TTC549 (cell line): Measurements from ENCODE around the gene XXYLT1.
"Not testable (repeated sequence)": the region's sequence is repeated elsewhere in the genome, so short reads cannot be mapped to it uniquely, and the experiment has no call there.

ENCODE experiments used
- FAIRE-seq: peaks from 2 replicates; lab custom pipeline; 2012; peaks lifted over from hg19 to GRCh38; lab: Jason Lieb, UNC

The XXYLT1 gene

DNA sequence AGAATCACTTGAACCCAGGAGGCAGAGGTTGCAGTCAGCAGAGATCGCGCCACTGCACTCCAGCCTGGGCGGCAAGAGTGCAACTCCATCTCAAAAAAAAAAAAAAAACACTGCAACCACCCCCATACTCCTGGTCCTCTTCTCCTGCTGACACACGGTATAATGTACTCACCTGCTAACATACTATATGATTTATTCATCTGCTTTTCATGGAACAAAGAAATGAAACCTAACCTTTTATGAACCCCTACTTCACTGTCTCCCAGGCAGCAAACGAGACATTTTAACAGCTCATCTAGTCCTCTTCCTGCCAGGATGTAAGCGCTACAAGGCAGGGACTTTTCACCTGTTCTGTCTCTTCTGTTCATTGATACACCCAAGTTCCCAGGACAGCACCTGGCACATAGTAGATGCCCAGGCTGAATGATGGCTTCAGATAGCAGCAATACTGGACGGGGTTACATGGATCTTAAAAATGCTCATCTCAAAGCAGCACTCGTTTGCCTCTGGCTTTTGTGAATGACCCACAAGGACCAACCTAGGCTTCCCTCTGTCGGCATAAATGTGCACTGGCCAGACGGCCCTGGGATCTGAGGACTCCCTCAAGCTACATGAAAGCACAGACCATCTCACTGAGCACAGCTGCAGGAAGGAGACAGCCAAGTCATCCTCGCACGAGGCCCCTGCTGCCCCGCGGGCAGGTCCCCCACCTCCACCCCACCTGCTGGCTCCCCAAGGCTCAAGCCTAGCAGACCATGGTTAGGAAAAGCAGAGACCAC is 20.3 kb downstream of the XXYLT1 start:
- FAIRE-seq, result no peak

DNA sequence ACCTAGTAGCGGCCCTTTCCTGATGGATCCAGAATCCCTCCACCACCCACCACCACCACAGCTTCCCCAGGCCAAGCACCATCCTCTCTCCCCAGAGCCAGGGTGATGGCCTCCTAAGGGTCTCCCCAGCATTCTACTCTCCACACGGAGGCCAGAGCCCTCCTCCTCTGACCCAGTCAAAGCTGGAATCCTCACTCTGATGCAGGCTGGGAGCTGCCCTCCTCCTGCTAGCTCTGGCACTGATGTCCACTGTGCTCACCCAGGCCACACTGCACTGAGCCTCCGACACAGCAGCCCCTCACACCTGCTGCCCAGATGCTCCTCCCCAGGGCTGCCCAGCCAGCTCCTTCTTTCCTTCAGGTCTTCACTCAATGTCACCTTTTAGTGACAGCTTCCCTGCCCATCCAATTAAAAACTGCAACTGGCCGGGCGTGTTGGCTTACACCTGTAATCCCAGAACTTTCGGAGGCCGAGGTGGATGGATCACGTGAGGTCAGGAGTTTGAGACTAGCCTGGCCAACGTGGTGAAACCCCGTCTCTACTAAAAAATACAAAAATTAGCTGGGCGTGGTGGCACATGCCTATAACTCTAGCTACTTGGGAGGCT is 21.0 kb downstream of the XXYLT1 start:
- no peak for FAIRE-seq

- FAIRE-seq, result no peak
Measured at GRCh38 chr3:195249057-195249770, 21.7 kb downstream of the XXYLT1 start.

GRCh38 chr3:195248281-195248680 is 22.7 kb downstream of the XXYLT1 start:
- no peak for FAIRE-seq

DNA sequence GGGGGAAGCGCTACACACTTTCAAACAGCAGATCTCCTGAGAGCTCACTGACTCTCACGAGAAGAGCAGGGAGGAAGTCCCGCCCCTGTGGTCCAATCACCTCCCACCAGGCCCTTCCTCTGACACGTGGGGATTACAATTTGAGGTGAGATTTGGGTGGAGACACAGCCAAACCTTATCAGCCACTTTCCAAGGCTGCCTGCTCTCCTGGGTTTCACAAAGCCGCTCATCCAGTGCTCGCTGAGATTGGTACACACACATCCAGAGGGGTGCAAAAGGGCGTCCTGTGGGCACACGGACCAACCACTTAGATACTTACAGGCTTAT is 23.1 kb downstream of the XXYLT1 start:
- FAIRE-seq, result no peak

- no peak for FAIRE-seq
Measured at GRCh38 chr3:195247086-195247862, 23.7 kb downstream of the XXYLT1 start.

DNA sequence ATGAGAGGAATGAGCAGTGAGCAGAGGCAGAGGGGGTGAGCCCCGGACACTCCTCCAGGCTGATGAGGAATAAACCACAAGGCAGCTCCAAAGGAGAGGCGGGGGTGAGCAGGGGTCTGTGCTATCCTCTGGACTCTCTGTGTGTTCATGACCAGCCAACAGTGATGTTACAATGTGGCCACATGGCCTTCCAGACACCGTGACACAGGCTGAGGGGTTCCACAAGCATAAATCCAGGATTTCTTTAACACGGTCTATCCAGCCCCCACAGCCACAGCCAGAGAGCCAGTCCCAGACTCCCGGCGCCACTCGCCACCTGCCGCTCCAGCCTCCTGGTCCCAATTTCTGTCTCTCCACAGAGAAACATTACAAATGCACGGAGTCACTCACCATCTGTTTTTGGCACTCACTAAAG is 24.4 kb downstream of the XXYLT1 start:
- no peak for FAIRE-seq

DNA sequence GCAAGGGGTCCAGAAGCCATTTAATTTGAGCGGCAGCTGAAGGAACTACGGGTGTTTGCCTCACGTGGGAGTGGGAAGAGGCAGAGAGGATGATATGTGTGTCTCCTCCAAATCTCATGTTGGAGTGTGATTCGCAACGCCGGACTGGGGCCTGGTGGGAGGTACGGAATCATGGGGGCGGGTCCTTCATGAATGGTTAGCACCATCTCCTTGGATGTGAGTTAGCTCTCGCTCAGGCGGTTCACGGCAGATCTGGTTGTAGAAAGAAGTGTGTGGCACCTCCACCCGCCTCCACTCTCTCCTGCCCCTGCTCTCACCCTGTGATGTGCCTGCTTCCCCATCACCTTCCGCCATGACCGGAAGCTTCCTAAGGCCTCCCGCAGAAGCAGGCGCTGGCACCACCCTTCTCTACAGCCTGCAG is 25.4 kb downstream of the XXYLT1 start:
- no peak for FAIRE-seq

DNA sequence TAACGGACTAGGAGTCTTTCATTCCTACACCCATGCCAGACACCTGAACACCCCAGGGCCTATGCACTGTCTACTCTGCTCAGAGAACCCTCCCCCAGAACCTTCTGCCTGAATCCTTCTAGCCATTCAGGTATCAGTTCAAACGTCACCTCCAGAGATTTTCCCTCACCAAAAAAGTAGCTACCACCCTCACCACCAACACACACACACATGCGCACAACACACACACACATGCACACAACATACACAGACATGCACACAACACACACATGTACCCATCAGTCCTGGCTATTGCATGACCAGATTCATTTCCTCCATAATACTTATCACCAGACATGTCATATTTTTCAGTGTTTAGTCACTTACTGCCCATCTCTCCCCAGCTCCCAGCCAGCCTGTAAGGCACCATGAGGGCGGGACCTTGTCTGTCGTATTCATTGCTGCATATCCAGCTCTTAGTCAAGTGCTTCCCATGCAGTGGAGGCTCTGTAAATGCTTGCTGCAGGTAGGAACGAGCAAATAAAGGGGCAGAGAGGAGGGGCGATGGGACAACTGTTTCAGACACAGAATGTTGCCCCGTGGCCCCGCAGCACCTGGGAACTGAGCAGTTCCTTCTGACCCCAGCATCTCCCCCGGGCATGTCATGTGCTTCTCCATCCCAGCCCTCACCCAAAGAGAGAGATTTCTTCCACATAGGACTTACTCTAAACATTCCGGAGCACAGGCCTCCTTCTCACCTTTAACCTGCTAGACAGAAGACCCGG is 29.2 kb downstream of the XXYLT1 start:
- FAIRE-seq, result no peak

DNA sequence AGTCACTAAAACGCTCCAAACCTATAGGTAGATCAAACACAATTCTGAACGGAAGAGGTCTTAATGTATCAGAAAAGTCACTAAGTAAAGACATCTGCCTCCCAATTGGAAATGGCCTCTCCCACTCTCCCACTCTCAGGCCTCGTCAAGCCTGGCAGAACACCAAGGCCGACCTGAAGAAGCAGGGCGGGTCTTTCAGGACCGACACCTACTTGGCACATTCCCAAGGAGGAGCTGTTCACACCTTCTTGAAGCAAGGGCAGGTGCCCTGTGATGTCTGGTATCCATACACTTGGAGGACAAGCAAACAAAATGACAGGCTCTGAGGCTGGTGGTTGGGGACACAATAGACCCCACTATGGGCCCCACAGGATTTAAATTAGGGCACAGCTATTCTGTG is 30.0 kb downstream of the XXYLT1 start:
- FAIRE-seq, result no peak

DNA sequence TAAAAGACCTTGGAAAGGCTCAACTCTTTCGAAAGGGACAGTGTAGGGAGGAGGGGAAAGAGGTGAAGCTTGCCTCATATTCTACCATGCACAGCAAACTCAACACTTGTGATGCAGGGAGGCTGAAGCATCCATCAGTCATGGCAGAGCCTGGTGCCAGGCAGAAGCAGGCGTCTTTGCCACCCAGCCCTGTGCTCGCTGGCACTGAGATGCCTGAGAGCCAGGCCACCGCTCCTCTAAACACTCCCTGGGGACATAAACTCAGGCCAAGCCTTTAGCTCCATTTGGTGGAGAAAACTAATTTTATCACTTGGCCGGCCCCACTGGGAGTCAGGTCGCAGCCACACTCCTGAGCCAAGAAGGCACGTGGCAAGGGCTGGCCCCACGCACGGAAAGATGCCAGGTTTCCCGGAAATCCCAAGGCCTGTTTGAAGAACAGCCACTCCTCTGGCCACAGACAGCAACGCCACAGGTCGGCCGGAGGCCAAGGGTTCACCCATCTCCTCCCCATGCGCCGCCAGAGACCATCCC is 30.7 kb downstream of the XXYLT1 start:
- FAIRE-seq, result no peak

DNA sequence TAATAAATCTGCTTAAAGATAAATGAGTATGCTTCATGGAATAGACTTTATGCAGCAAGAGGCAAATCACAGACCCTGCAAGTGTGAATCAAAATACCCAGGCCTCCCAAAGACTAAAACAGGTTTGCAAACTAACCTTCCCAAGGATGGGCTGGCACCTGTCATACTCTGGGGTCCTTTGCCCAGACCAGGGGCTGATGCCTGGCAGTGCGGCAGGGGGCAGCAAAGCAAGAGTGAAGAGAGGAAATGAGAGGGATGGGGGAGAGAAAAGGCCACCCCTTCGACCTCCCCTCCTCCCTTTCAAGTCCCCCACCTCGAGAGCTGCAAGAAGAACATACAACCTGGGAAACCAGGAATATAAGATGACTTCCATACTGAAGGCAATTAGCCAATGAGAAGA is 31.8 kb downstream of the XXYLT1 start:
- no peak for FAIRE-seq

- FAIRE-seq, result no peak
Measured at GRCh38 chr3:195238586-195239118, 32.3 kb downstream of the XXYLT1 start.

GRCh38 chr3:195238081-195238571 is 32.8 kb downstream of the XXYLT1 start:
- no peak for FAIRE-seq

- FAIRE-seq, result no peak
Measured at GRCh38 chr3:195236801-195237570, 34.0 kb downstream of the XXYLT1 start.

DNA sequence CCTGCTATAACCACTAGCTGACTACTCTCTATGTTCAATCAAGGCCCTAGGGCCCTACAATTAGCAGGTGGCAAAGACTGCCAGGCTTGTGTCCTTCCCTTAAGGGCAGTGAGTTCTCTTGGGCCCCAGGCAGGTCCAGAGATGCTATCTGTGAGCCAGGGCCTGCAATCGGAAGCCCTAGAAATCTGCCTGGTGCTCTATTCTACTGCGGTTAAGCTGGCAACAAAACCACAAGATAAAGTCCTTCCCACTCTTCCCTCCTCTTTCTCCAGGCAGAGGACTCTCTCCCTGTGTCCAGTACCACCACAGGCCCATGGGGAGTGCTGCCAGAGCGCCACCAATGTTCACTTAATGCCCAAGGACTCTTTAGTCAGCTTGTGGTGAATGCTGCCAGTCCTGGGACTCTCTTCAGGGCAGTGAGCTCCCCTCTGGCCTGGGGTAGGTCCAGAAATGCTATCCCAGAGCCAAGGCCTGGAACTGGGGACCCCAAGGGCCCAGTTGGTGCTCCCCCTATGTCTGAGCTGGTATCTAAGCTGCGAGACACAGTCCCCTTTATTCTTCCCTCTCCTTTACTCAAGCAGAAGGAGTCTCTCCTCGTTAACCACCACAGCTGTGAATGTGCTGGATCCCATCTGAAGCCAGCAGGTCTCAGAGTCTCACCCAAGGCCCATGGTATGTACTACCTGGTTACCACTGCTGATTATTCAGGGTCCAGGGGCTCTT is 34.7 kb downstream of the XXYLT1 start:
- no peak for FAIRE-seq

DNA sequence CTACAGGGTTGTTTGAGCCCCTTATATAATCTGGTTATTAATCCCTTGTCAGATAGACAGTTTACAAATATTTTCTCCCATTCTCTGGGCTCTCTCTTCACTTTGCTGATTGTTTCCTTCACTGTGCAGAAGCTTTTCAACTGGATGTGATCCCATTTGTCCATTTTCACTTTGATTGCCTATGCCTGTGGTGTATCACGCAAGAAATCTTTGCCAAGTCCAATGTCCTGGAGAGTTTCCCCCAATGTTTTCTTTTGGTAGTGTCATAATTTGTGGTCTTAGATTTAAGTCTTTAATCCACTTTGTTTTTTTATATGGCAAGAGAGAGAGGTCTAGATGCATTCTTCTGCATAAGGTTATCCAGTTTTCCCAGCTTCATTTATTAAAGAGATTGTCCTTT is 40.7 kb downstream of the XXYLT1 start:
- no peak for FAIRE-seq

DNA sequence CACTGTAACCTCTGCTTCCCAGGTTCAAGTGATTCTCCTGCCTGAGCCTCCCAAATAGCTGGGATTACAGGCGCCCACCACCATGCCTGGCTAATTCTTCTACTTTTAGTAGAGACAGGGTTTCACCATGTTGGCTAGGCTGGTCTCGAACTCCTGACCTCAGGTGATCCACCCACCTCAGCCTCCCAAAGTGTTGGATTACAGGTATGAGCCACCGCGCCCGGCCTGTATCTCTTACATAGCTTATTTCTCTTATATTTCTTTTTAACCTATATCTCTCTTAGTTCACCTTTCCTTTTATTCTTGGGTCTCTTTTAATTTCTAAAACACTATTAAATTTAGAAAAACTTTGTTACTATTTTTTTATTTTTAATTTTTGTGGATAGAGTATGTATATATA is 42.1 kb downstream of the XXYLT1 start:
- not testable (repeated sequence) for FAIRE-seq

DNA sequence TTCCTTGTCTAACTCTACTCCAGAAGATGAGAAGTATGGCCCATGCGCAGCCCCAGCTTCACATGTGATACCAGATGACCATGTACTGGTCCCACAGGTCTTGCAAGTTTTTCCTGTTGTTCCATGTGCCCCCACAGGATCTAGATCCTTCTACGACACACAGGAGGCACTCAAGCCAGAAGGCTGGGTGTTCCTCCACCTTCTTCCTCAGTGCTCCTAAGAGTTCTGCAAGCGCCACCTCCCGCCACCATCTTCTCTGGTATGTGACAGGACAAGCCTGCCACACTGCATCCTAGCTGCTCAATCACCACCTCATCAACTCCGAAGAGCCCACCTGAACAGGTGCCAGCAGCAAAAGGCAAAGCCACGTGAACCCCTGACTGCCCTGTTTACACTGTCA is 43.1 kb downstream of the XXYLT1 start:
- no peak for FAIRE-seq
